Measurements from ENCODE around the gene FAM161B. TPM values are rescaled to one million over a fixed set of nuclear protein-coding genes. Genes with fewer than 3 reads are reported as not detected.
"Not testable (repeated sequence)": the region's sequence is repeated elsewhere in the genome, so short reads cannot be mapped to it uniquely, and the experiment has no call there.

The FAM161B gene
- total RNA-seq, 4 donors from 2014 or later: 4.2 to 5.5 (median 4.6) TPM

DNA sequence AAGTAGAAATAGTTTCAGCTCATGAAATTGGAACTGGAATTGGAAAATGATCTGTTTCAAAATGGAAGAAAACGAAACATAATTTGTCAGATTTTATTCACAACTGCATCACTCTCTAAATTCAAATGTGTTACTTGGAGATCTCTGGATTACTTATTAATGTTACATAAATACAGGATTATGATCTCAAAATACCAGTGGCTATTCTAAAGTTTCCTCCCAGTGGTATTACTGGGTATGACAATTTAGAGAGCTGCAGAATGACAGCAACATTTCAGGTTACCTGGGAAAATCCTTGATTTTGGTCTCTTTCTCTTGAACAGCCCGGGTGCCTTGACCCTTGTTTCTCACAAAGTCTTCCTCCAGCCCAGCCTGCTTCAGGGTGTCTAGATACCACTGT, 14.2 kb downstream of the FAM161B start:
- intact Hi-C loops (cut with DNase I): no loop called here
- no peak for TF ChIP-seq POLR2A (IDR thresholded peaks at IDR 0.05; ENCODE audit: low read depth)
- TF ChIP-seq EP300 (IDR thresholded peaks at IDR 0.05): no peak
- no peak for TF ChIP-seq POLR2AphosphoS5 (IDR thresholded peaks at IDR 0.05)
- TF ChIP-seq, protein P1, sequence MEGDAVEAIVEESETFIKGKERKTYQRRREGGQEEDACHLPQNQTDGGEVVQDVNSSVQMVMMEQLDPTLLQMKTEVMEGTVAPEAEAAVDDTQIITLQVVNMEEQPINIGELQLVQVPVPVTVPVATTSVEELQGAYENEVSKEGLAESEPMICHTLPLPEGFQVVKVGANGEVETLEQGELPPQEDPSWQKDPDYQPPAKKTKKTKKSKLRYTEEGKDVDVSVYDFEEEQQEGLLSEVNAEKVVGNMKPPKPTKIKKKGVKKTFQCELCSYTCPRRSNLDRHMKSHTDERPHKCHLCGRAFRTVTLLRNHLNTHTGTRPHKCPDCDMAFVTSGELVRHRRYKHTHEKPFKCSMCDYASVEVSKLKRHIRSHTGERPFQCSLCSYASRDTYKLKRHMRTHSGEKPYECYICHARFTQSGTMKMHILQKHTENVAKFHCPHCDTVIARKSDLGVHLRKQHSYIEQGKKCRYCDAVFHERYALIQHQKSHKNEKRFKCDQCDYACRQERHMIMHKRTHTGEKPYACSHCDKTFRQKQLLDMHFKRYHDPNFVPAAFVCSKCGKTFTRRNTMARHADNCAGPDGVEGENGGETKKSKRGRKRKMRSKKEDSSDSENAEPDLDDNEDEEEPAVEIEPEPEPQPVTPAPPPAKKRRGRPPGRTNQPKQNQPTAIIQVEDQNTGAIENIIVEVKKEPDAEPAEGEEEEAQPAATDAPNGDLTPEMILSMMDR (IDR thresholded peaks at IDR 0.05): peak in 1 of 3 experiments; percentile 16
- no peaks in the 10 kb centered on the region for H3K9me3 ChIP-seq
- no peak overlapping the region for H3K4me3 ChIP-seq
- H3K36me3 ChIP-seq: peaks cover 19 to 95% (median 80%) of the 10 kb centered on the region in 4 donors
- 89% methylated on average over 2 of the region's 2 CpGs for WGBS
- DNase-seq (ENCODE audit: extremely low spot score): no peak
- no peaks in the 10 kb centered on the region for H3K4me1 ChIP-seq
- no peak overlapping the region for H3K27ac ChIP-seq (replicated peaks in 1 of 4)
- no peaks in the 10 kb centered on the region for H3K27me3 ChIP-seq

DNA sequence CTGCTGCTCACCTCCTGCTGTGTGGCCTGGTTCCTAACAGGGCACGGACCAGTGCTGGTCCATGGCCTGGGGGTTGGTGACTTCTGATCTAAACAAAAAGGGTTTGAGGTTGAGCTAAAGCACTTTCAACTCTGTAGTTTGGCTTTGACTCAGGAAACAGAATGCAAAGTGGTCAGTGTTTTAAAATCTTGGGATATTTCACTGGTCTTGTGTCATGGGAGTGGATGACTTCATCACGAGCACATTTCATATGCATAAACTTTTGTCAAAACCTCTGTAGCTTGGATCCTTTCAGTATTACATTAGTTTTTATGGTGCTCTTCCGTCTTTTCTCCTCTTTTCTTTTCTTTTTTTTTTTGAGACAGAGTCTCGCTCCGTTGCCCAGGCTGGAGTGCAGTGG, 25.6 kb downstream of the FAM161B start:
- Histone ChIP-seq H3K4me3 (no peak overlapping the region), H3K27ac (replicated peaks in 1 of 4) (no peak overlapping the region), H3K9me3 (no peaks in the 10 kb centered on the region), H3K36me3 (peaks cover 70 to 97% (median 94%) of the 10 kb centered on the region in 4 donors), H3K27me3 (no peaks in the 10 kb centered on the region), H3K4me1 (no peaks in the 10 kb centered on the region)
- intact Hi-C loops (cut with DNase I): no loop called here
- WGBS: 98% methylated on average over 5 of the region's 5 CpGs
- TF ChIP-seq EP300 (IDR thresholded peaks at IDR 0.05) (no peak), POLR2A (IDR thresholded peaks at IDR 0.05; ENCODE audit: low read depth) (no peak), POLR2AphosphoS5 (IDR thresholded peaks at IDR 0.05) (no peak)
- TF ChIP-seq, protein P1 (IDR thresholded peaks at IDR 0.05): no peak
- no peak for DNase-seq (ENCODE audit: extremely low spot score)

DNA sequence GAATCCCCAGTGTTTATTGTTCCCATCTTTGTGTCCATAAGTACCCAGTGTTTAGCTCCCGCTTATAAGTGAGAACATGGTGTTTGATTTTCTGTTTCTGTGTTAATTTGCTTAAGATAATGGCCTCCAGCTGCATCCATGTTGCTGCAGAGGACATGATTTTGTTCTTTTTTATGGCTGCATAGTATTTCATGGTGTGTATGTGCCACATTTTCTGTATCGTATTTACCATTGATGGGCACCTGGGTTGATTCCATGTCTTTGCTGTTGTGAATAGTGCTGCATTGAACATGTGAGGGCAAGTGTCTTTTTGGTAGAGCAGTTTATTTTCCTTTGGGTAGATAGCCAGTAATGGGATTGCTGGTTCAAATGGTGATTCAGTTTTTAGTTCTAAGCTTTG, 30.4 kb downstream of the FAM161B start:
- 94% methylated on average over 2 of the region's 2 CpGs for WGBS
- peaks cover 0 to 11% (median 0%) of the 10 kb centered on the region in 4 donors for H3K4me1 ChIP-seq
- H3K4me3 ChIP-seq; H3K9me3 ChIP-seq; DNase-seq (ENCODE audit: extremely low spot score); H3K27me3 ChIP-seq; intact Hi-C loops (cut with DNase I); H3K27ac ChIP-seq (replicated peaks in 1 of 4): not testable (repeated sequence)
- peaks cover 41 to 81% (median 70%) of the 10 kb centered on the region in 4 donors for H3K36me3 ChIP-seq

DNA sequence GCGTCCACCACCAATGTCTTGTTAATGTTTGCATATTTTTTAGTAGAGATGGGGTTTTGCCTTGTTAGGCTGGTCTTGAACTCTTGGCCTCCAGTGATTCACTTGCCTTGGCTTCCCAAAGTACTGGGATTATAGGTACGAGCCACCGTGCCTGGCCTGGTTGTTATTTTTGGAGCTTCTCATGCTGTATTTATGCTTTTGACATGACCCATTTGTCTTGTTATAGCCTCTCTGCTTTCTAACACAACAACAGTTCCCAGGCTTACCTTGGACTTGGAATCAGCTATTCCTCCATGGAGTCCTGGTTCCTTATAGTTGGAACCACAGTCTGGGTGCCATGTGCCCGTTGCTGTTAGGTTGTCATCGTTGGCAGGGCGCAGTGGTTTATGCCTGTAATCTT, 33.6 kb downstream of the FAM161B start:
- TF ChIP-seq EP300 (IDR thresholded peaks at IDR 0.05) (no peak), POLR2AphosphoS5 (IDR thresholded peaks at IDR 0.05) (no peak)
- Histone ChIP-seq H3K4me3 (no peak overlapping the region), H3K9me3 (no peaks in the 10 kb centered on the region), H3K4me1 (peaks cover 0 to 24% (median 8%) of the 10 kb centered on the region in 4 donors), H3K27ac (replicated peaks in 1 of 4) (no peak overlapping the region), H3K36me3 (peaks cover 11 to 79% (median 65%) of the 10 kb centered on the region in 4 donors), H3K27me3 (no peaks in the 10 kb centered on the region)
- intact Hi-C loops (cut with DNase I): no loop called here
- WGBS: 78% methylated on average over 6 of the region's 6 CpGs
- DNase-seq (ENCODE audit: extremely low spot score): no peak

DNA sequence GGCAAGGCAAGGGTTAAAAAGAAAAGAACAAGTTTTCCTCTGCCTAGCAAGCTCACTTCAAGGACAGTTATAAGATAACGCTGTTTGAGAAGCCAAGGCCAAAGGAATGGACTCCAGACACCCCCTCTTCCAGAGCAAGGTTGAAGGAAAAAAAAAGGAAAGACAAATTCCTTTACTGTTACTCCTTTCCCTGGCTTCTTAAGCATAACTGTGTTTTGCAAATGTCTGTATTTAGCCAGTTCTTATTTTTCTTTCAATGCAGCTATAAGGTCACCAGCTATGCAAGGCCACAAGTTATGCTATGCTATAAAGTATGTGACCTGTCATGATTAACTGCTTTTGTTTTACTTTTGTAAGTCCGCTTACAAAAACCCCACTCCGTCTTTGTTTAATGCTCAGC, 36.6 kb downstream of the FAM161B start:
- TF ChIP-seq POLR2AphosphoS5 (IDR thresholded peaks at IDR 0.05): no peak
- TF ChIP-seq EP300 (IDR thresholded peaks at IDR 0.05): no peak
- TF ChIP-seq, protein P1 (IDR thresholded peaks at IDR 0.05): no peak
- no peak for TF ChIP-seq POLR2A (IDR thresholded peaks at IDR 0.05; ENCODE audit: low read depth)
- intact Hi-C loops (cut with DNase I): no loop called here
- H3K27ac ChIP-seq (replicated peaks in 1 of 4): peak overlapping the region in 1 of 4 donors; percentile 52
- no peak overlapping the region for H3K4me3 ChIP-seq
- DNase-seq (ENCODE audit: extremely low spot score): no peak
- H3K27me3 ChIP-seq: no peaks in the 10 kb centered on the region
- H3K9me3 ChIP-seq: no peaks in the 10 kb centered on the region
- H3K4me1 ChIP-seq: peaks cover 0 to 24% (median 8%) of the 10 kb centered on the region in 4 donors
- 62% methylated on average over 3 of the region's 3 CpGs for WGBS
- H3K36me3 ChIP-seq: peaks cover 22 to 82% (median 71%) of the 10 kb centered on the region in 4 donors

DNA sequence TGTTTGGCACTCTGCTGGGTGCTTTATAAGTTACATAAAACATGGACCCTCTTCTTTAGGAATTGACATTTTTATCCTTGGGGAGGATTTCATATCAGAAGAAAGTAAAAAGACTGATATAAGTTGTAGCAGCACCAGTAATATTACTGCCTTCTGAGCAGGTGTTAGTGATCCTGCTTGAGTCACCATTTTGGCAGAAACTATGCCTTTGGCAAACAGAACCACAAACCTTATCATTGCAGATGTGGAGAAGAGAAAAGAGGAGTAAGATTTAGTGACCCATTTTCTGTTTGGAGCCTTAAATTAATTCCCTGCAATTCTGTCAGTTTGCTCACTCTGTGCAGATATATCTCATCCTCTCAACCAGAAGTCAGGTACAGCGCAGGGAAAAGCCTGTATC, 40.2 kb downstream of the FAM161B start:
- no peak for TF ChIP-seq EP300 (IDR thresholded peaks at IDR 0.05)
- TF ChIP-seq POLR2A (IDR thresholded peaks at IDR 0.05; ENCODE audit: low read depth): no peak
- TF ChIP-seq, protein P1 (IDR thresholded peaks at IDR 0.05): no peak
- TF ChIP-seq POLR2AphosphoS5 (IDR thresholded peaks at IDR 0.05): no peak
- no peak overlapping the region for H3K27ac ChIP-seq (replicated peaks in 1 of 4)
- H3K4me1 ChIP-seq: peaks cover 0 to 13% (median 8%) of the 10 kb centered on the region in 4 donors
- no peak overlapping the region for H3K4me3 ChIP-seq
- no peaks in the 10 kb centered on the region for H3K27me3 ChIP-seq
- no peak for DNase-seq (ENCODE audit: extremely low spot score)
- intact Hi-C loops (cut with DNase I): no loop called here
- H3K36me3 ChIP-seq: peaks cover 50 to 95% (median 89%) of the 10 kb centered on the region in 4 donors
- no peaks in the 10 kb centered on the region for H3K9me3 ChIP-seq
- 100% methylated on average over 1 of the region's 1 CpG for WGBS
